Activated T-helper 9 cell treated with anti-CD3 and anti-CD28 coated beads, Interleukin-2, amount 50 U/mL, for 16 hours (primary cell): Measurements from ENCODE around the gene PTPRD.
"Not testable (repeated sequence)": the region's sequence is repeated elsewhere in the genome, so short reads cannot be mapped to it uniquely, and the experiment has no call there.

ENCODE experiments used
- DNase-seq: peaks from one replicate; pipeline ENCODE4 v3.0.0-alpha.2; 2020; ENCODE audit warnings: low read depth

The PTPRD gene

GRCh38 chr9:8980496-8981013 is 1632.2 kb downstream of the PTPRD start:
- no peak for DNase-seq

- DNase-seq = no peak
These were observed 1634.5 kb downstream of the PTPRD start for GRCh38 chr9:8978334-8978733.

GRCh38 chr9:8968350-8968749 is 1644.5 kb downstream of the PTPRD start:
- DNase-seq = not testable (repeated sequence)

- DNase-seq = no peak
These were observed 1648.9 kb downstream of the PTPRD start for GRCh38 chr9:8963885-8964284.

- DNase-seq = no peak
These were observed 1650.7 kb downstream of the PTPRD start for GRCh38 chr9:8962084-8962483.

GRCh38 chr9:8961186-8961851 is 1651.5 kb downstream of the PTPRD start:
- DNase-seq = no peak

GRCh38 chr9:8960254-8960653 is 1652.5 kb downstream of the PTPRD start:
- no peak for DNase-seq

GRCh38 chr9:8958358-8958757 is 1654.4 kb downstream of the PTPRD start:
- no peak for DNase-seq

- DNase-seq = no peak
These were observed 1657.5 kb downstream of the PTPRD start for GRCh38 chr9:8955315-8955714.

GRCh38 chr9:8946461-8946860 is 1666.3 kb downstream of the PTPRD start:
- no peak for DNase-seq

- DNase-seq = no peak
These were observed 1669.4 kb downstream of the PTPRD start for GRCh38 chr9:8943392-8943791.

- DNase-seq = no peak
These were observed 1672.2 kb downstream of the PTPRD start for GRCh38 chr9:8940650-8941049.

- DNase-seq = no peak
These were observed 1686.3 kb downstream of the PTPRD start for GRCh38 chr9:8926461-8926860.

GRCh38 chr9:8924562-8924961 is 1688.2 kb downstream of the PTPRD start:
- no peak for DNase-seq

- not testable (repeated sequence) for DNase-seq
These were observed 1692.2 kb downstream of the PTPRD start for GRCh38 chr9:8920478-8921183.

GRCh38 chr9:8917956-8918739 is 1694.7 kb downstream of the PTPRD start:
- DNase-seq = no peak

- DNase-seq = no peak
These were observed 1696.0 kb downstream of the PTPRD start for GRCh38 chr9:8916771-8917170.

- no peak for DNase-seq
These were observed 1704.9 kb downstream of the PTPRD start for GRCh38 chr9:8907868-8908267.

GRCh38 chr9:8905731-8906130 is 1707.1 kb downstream of the PTPRD start:
- DNase-seq = no peak

GRCh38 chr9:8904771-8905515 is 1707.9 kb downstream of the PTPRD start:
- no peak for DNase-seq

- no peak for DNase-seq
These were observed 1709.7 kb downstream of the PTPRD start for GRCh38 chr9:8903077-8903476.

- DNase-seq = no peak
These were observed 1711.7 kb downstream of the PTPRD start for GRCh38 chr9:8901146-8901545.
